ENCODE measurements around the gene MYH7B.

The MYH7B gene

DNA sequence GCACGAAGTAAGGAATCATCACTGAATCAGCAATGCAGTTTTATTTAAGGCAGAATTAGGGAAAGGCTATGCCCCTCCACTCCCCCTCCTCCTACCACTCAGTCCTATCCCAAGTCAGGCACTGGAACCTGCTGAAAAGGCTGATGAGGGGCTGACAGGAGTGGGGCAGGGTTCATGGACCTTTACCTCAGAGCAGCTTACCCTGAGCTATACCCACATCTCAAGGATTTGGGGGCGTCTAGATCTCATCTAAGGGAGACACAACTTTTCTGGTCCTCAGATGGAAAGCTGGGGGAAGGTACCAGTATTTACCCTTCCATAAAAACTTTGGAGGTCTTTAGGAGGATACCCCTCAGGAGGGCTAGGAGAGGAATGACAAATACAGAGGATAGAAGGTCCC, 27.3 kb upstream of the MYH7B start:
- Mint-ChIP-seq H3K4me3 (no peak overlapping the region), H3K9me3 (no peaks in the 10 kb centered on the region), H3K27ac (no peak overlapping the region), H3K36me3 (peaks cover 52 to 58% of the 10 kb centered on the region in 2 donors), H3K4me1 (no peaks in the 10 kb centered on the region), H3K27me3 (no peaks in the 10 kb centered on the region)
- ATAC-seq (replicated peaks) (no peak), DNase-seq (no peak)

GRCh38 chr20:34931771-34932170, 23.9 kb upstream of the MYH7B start:
- no peak overlapping the region for H3K4me3 Mint-ChIP-seq
- no peaks in the 10 kb centered on the region for H3K9me3 Mint-ChIP-seq
- H3K27ac Mint-ChIP-seq: no peak overlapping the region
- ATAC-seq (replicated peaks) (no peak), DNase-seq (no peak)
- peaks cover 56 to 60% of the 10 kb centered on the region in 2 donors for H3K36me3 Mint-ChIP-seq
- no peaks in the 10 kb centered on the region for H3K27me3 Mint-ChIP-seq
- H3K4me1 Mint-ChIP-seq: no peaks in the 10 kb centered on the region

DNA sequence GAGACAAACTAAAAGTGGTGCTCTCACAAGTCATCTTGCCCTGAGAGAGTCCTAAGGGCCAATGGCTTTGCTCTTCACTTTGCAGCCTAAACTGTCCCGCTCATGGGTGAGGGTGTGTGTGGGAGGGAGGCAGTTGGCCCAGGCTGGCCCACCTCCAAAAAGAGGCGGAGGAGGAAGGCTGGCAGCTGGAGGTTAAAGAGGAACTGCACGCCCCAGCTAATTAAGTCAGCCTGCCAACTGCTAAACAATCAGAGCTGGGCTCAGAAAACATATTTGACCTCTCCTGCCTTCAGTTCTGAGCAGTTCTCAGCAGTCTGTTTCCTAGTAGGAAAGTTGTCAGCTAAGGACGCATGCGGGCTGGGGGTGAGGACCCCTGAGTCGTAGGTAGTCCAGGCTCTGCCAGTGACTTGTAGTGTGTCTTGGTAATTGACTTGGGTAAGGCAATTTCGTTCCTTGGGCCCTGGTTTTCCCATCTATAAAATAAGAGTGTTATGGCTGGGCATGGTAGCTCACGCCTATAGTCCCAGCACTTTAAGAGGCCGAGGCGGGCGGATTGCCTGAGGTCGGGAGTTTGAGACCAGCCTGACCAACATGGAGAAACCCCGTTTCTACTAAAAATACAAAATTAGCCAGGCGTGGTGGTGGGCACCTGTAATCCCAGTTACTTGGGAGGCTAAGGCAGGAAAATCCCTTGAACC, 17.1 kb upstream of the MYH7B start:
- Mint-ChIP-seq H3K27ac (peak overlapping the region; percentile 15), H3K27me3 (no peaks in the 10 kb centered on the region), H3K9me3 (no peaks in the 10 kb centered on the region), H3K4me3 (no peak overlapping the region), H3K4me1 (peaks cover 3 to 8% of the 10 kb centered on the region in 2 donors), H3K36me3 (peaks cover 34 to 58% of the 10 kb centered on the region in 2 donors)
- ATAC-seq (replicated peaks) (peak; percentile 64 to 70), DNase-seq (no peak)

- DNase-seq (no peak), ATAC-seq (replicated peaks) (no peak)
- Mint-ChIP-seq H3K36me3 (peaks cover 32 to 51% of the 10 kb centered on the region in 2 donors), H3K27me3 (no peaks in the 10 kb centered on the region), H3K4me1 (peaks cover 3 to 8% of the 10 kb centered on the region in 2 donors), H3K9me3 (no peaks in the 10 kb centered on the region), H3K4me3 (no peak overlapping the region), H3K27ac (no peak overlapping the region)
Observed at GRCh38 chr20:34940081-34940481, 15.6 kb upstream of the MYH7B start.

DNA sequence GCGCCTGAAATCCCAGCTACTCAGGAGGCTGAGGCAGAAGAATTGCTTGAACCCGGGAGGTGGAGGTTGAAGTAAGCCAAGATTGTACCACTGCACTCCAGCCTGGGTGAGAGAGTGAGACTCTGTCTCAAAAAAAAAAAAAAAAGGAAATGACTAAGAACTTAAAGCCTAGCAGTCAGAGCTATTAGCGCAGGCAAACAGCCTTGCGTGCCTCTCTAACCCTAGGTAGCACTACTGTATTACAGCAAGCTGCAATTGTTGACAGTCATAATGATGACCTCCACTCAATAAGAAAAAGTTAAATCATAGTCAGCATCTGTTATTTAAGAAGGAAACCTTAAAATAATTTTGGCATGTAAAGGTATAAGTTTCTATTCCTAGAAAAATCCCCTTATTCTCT, 14.4 kb upstream of the MYH7B start:
- Mint-ChIP-seq H3K4me1 (peaks cover 3 to 8% of the 10 kb centered on the region in 2 donors), H3K36me3 (peaks cover 34 to 53% of the 10 kb centered on the region in 2 donors), H3K9me3 (no peaks in the 10 kb centered on the region), H3K4me3 (no peak overlapping the region), H3K27ac (no peak overlapping the region), H3K27me3 (no peaks in the 10 kb centered on the region)
- no peak for ATAC-seq (replicated peaks)
- no peak for DNase-seq

GRCh38 chr20:34942301-34942700, 13.4 kb upstream of the MYH7B start:
- ATAC-seq (replicated peaks): no peak
- Mint-ChIP-seq H3K9me3 (no peaks in the 10 kb centered on the region), H3K27ac (no peak overlapping the region), H3K4me1 (peaks cover 3 to 8% of the 10 kb centered on the region in 2 donors), H3K4me3 (no peak overlapping the region), H3K27me3 (no peaks in the 10 kb centered on the region), H3K36me3 (peaks cover 33 to 52% of the 10 kb centered on the region in 2 donors)
- DNase-seq: no peak

- H3K4me1 Mint-ChIP-seq: no peaks in the 10 kb centered on the region
- H3K4me3 Mint-ChIP-seq: no peak overlapping the region
- H3K36me3 Mint-ChIP-seq: peaks cover 28 to 42% of the 10 kb centered on the region in 2 donors
- H3K27me3 Mint-ChIP-seq: no peaks in the 10 kb centered on the region
- DNase-seq (no peak), ATAC-seq (replicated peaks) (no peak)
- no peak overlapping the region for H3K27ac Mint-ChIP-seq
- H3K9me3 Mint-ChIP-seq: no peaks in the 10 kb centered on the region
Observed at GRCh38 chr20:34943808-34944567, 11.7 kb upstream of the MYH7B start.

DNA sequence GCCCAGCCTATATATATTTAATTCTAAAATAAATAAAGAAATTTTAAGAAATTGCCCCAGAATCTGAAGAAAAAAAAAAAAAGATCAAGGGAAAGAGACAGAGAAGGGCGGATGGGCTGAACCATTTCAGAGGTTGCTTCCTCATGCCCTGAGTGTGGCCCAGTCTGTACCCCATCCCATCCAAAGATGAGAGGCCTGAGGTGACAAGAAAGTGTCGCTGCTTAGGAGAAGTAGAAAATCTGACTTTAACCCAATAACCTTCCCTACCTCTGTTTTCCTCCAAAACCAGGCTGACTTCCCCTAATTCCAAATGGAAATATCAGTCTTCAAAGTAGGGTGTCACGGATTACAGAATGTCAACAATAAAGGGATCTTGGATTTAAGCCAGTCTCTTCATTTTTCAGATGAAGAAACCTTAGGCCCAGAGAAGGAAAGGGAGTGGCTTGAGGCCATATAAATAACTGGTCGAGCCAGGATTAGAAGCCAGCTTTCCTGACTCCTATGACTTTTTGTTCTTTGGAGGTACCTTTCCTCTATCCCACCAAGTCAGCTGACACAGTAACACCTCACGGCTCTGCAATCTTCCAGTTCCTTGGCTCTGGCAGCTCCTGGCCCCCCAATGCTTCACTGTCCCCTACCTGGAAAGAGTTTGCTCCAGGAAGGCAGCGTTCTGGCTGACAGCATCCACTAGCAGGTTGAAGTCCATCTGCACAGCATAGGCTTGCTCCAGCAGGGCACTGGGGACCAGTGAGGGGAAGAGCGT, 10.2 kb upstream of the MYH7B start:
- H3K36me3 Mint-ChIP-seq: peaks cover 37 to 51% of the 10 kb centered on the region in 2 donors
- no peak for ATAC-seq (replicated peaks)

DNA sequence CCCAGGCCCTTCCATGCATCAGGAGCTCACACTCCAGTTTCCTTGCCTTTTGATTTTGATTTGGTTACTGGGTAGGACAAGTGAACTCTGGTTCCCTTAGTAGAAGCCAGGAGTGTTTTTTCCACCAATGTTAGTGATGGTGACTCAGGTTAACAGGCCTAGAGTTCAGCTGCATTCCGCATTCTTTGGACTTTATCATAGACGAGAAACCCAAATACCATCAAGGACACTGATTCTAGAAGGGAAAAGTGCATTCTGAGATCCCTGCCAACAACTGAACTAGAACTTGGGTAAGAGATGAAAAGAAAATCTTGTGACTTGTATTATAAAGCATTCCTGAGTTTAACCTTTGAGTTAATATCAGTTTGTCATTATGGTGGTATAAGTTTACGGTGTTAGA, 9.0 kb upstream of the MYH7B start:
- DNase-seq: no peak
- Mint-ChIP-seq H3K9me3 (no peaks in the 10 kb centered on the region), H3K27ac (no peak overlapping the region), H3K4me3 (no peak overlapping the region), H3K4me1 (no peaks in the 10 kb centered on the region), H3K27me3 (no peaks in the 10 kb centered on the region), H3K36me3 (peaks cover 33 to 43% of the 10 kb centered on the region in 2 donors)
- ATAC-seq (replicated peaks): no peak

More for the DNA sequence above, 10.2 kb upstream of the MYH7B start:
- Mint-ChIP-seq H3K4me1 (no peaks in the 10 kb centered on the region), H3K27me3 (no peaks in the 10 kb centered on the region), H3K4me3 (no peak overlapping the region), H3K27ac (no peak overlapping the region), H3K9me3 (no peaks in the 10 kb centered on the region)
- DNase-seq: no peak

GRCh38 chr20:34947336-34947735, 8.3 kb upstream of the MYH7B start:
- DNase-seq (no peak), ATAC-seq (replicated peaks) (no peak)
- H3K27ac Mint-ChIP-seq: no peak overlapping the region

DNA sequence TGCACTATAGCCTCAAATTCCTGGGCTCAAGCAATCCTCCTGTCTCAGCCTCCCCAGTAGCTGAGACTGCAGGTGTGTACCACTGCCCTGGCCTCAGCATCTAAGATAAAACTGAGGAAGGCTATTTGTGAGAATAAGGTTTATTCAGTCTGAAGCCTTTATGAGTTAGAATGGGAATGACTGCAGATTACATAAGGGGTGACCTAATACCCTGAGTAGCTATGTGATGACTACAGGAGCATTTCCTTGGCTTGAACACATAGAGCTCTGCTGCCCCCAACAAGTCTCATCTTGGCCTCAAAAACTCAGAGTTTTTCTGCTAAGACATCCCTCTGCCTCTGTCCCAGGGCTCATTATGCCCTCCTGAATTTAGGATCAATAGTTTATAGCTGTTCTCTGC, 7.6 kb upstream of the MYH7B start:
- ATAC-seq (replicated peaks) (no peak), DNase-seq (no peak)
- Mint-ChIP-seq H3K27ac (no peak overlapping the region), H3K4me1 (no peaks in the 10 kb centered on the region), H3K4me3 (no peak overlapping the region), H3K27me3 (no peaks in the 10 kb centered on the region), H3K36me3 (peaks cover 26 to 31% of the 10 kb centered on the region in 2 donors), H3K9me3 (no peaks in the 10 kb centered on the region)

More at GRCh38 chr20:34947336-34947735, 8.3 kb upstream of the MYH7B start:
- Mint-ChIP-seq H3K4me1 (no peaks in the 10 kb centered on the region), H3K36me3 (peaks cover 31 to 37% of the 10 kb centered on the region in 2 donors), H3K4me3 (no peak overlapping the region), H3K9me3 (no peaks in the 10 kb centered on the region), H3K27me3 (no peaks in the 10 kb centered on the region)

DNA sequence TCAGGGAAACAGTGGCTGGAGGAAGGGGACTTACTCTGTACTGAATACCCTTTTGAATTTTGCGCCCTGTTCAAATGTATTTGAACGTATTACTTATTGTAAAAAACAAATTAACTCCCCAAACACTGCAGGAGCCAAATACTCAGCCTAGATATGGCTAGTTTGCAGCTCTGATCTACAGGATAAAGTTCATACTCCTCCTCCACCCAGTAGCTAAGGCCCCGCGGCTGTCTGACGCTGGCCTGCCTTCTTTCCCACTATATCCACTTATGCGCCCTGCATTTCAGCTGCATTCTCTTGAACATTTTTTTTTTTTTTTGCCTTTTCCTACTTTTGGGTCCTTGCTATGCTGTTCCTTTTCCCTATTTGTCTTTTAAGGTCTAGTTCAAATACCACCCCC, 6.5 kb upstream of the MYH7B start:
- Mint-ChIP-seq H3K4me3 (no peak overlapping the region), H3K36me3 (peaks cover 19 to 24% of the 10 kb centered on the region in 2 donors), H3K4me1 (no peaks in the 10 kb centered on the region), H3K9me3 (no peaks in the 10 kb centered on the region), H3K27me3 (no peaks in the 10 kb centered on the region), H3K27ac (no peak overlapping the region)
- ATAC-seq (replicated peaks) (no peak), DNase-seq (no peak)

DNA sequence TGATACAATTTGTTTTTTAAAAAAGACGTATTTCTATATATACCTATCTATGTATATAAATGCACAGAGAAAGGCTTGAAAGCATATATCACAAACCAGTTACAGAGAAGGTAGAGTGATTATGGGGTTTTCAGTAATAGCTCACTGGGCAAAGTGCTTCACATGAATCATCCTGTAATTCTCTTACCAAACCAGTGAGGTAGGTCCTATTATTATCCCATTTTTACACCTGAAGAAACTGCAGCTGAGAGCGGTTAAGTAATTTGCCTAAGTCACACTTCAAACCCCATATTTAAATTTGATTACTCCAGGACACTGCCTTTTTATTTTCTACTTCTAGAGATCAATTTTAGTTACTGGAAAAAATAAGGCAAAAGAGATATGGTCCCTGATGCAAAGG, 4.4 kb upstream of the MYH7B start:
- H3K36me3 Mint-ChIP-seq: peaks cover 17 to 28% of the 10 kb centered on the region in 2 donors
- no peak overlapping the region for H3K27ac Mint-ChIP-seq
- no peaks in the 10 kb centered on the region for H3K9me3 Mint-ChIP-seq
- ATAC-seq (replicated peaks) (no peak), DNase-seq (no peak)
- no peaks in the 10 kb centered on the region for H3K27me3 Mint-ChIP-seq
- peaks cover 12 to 19% of the 10 kb centered on the region in 2 donors for H3K4me1 Mint-ChIP-seq
- H3K4me3 Mint-ChIP-seq: no peak overlapping the region

DNA sequence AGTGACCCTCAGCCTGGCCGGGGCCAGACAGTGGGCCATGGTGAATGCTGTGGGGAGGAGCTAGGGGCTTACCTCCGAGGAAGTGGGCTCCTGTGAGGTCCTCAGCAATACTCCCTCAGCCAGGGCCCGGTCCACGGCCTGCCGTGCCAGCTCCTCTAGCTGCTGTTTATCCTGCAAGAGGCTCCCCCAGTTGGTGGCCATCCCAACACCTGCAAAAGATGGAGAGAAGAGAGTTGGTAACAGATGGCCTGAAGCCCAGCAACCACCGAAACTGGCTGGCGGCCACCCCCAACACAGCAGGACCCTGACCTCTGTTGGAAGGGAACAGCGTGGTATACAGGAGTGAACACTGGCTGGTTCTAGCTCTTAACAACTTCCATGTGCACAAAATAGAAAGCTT, 4.0 kb upstream of the MYH7B start:
- H3K4me1 Mint-ChIP-seq: peaks cover 15 to 23% of the 10 kb centered on the region in 2 donors
- ATAC-seq (replicated peaks) (no peak), DNase-seq (no peak)
- H3K9me3 Mint-ChIP-seq: no peaks in the 10 kb centered on the region
- no peak overlapping the region for H3K27ac Mint-ChIP-seq
- no peaks in the 10 kb centered on the region for H3K27me3 Mint-ChIP-seq
- H3K36me3 Mint-ChIP-seq: peaks cover 17 to 24% of the 10 kb centered on the region in 2 donors
- no peak overlapping the region for H3K4me3 Mint-ChIP-seq

Measured in stimulated activated naive B cell treated with anti-CD40 and anti-IgM and Interleukin-4, amounts not matched to agents 10 μg/mL and 1 μg/mL and 100 μg/mL, for 72 hours (primary cell).